ENCODE results near the gene DNAJC27.

The DNAJC27 gene

DNA sequence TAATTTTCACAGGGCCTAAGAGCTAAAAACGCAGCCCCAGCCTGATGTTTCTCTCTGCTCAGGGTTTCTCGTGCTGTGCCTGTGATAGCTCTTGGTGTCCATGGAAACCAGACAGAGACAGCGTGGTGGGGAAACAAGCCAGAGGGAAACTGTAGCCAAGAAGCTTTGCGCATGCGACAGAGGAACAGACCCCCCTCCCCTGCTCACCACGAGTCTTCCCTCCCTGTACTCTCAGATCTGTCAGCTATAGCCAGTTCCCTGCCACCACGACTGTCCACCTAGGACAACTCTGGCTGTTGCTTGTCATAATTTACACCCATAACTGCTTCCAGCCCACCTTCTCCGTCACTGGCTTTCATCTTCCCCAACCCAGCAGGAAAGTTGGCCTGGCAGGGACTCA lies 13.2 kb upstream of the DNAJC27 start:
- no peak overlapping the region for H3K27ac ChIP-seq
- TF ChIP-seq CTCF (conservative IDR thresholded peaks at IDR 0.05), result no peak

- no peak for TF ChIP-seq CTCF (conservative IDR thresholded peaks at IDR 0.05)
- H3K27ac ChIP-seq, result no peak overlapping the region
These were observed 9.8 kb upstream of the DNAJC27 start for GRCh38 chr2:24981411-24982136.

GRCh38 chr2:24978661-24979060 lies 6.9 kb upstream of the DNAJC27 start:
- TF ChIP-seq CTCF (conservative IDR thresholded peaks at IDR 0.05), result no peak
- no peak overlapping the region for H3K27ac ChIP-seq

GRCh38 chr2:24977631-24978030 lies 5.9 kb upstream of the DNAJC27 start:
- no peak for TF ChIP-seq CTCF (conservative IDR thresholded peaks at IDR 0.05)
- no peak overlapping the region for H3K27ac ChIP-seq

DNA sequence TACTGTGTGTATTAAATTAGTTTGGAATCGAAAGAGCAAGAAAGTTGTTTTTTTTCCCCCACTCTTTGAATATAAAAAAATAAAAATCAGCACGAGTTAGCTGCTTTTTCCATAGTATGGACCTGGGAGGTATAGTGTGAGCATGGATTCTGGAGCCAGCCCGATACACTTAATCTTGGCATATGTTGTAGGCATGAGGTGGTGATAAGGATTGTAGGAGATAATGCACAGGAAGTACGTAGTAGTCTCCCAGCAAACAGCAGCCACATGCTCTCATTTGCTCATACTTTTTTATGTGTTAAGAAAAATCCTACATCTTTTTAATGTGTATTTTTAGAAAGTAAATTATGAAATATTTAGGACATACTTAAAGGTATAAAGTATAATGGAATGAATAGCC lies 2.1 kb upstream of the DNAJC27 start:
- peak overlapping the region; percentile 97 for H3K27ac ChIP-seq
- TF ChIP-seq CTCF (conservative IDR thresholded peaks at IDR 0.05), result no peak

DNA sequence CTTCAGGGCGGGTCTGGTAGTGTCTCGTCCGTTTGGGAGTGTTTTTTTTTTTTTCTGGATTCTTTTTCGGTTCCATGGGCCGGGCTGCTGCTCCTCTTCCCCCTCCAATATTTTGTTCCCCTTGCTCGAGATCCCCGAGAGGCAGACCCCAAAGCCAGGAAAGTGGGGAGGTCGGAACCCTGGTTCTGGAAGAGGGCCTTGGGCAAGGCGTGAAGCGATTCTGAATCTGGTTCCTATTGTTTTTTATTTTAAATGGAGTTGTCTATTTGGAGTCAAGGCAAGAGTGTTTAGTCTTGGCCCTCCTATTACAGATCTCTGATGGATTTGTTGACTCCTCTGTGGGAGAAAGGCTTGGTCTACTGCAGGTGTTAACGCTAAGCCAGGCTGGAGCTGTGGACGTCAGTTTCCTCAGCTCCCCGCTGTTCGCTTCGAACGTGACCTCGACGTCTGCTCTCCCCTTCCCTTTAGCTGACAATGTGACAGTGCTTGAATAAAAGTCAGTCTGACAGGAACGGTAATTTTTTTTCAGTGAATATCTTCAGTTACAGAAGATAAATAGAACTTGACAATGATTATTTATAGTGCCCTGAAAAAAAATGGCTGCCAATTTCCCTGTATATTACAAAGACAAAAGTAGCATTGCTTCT lies 683 bp upstream of the DNAJC27 start:
- no peak for TF ChIP-seq CTCF (conservative IDR thresholded peaks at IDR 0.05)
- H3K27ac ChIP-seq, result peak overlapping the region; percentile 97

GRCh38 chr2:24971286-24971535 lies 544 bp downstream of the DNAJC27 start:
- H3K27ac ChIP-seq, result peak overlapping the region; percentile 97
- no peak for TF ChIP-seq CTCF (conservative IDR thresholded peaks at IDR 0.05)

Measured in VCaP (cell line).